Heart right ventricle (tissue), 16 donors: Measurements from ENCODE around the gene GAPDH. TPM values are rescaled to one million over a fixed set of nuclear protein-coding genes. Genes with fewer than 3 reads are reported as not detected.

Experiments used
- ATAC-seq, 8 donors: fragments of 200-7000 bp; cut with Tn5 transposase; one replicate each; pipeline ENCODE4 v1.9.1; 2020; ENCODE audit warnings: mild to moderate bottlenecking in 8 of 8, moderate library complexity in 8 of 8, moderate number of reproducible peaks in 1 of 8
- DNase-seq, 2 donors: peaks; one replicate each; pipeline ENCODE4 v3.0.0-alpha.2; 2020
- H3K27ac ChIP-seq, 10 donors: fragments of 200-600 bp; sonication (generic) in 2 of 10; one replicate each; pipeline versions ENCODE4 v1.5.0 to v1.8.0; 2020 to 2022; ENCODE audit warnings: mild to moderate bottlenecking in 3 of 10
- H3K27me3 ChIP-seq, 7 donors: fragments of 200-600 bp; one replicate each; pipeline ENCODE4 v1.8.0; 2021 to 2022; ENCODE audit warnings: mild to moderate bottlenecking in 2 of 7
- H3K36me3 ChIP-seq, 9 donors: fragments of 200-600 bp; sonication (generic) in 1 of 9; one replicate each; pipeline versions ENCODE4 v1.5.0 to v1.8.0; 2020 to 2022; ENCODE audit warnings: mild to moderate bottlenecking in 2 of 9
- H3K4me1 ChIP-seq, 9 donors: fragments of 200-600 bp; sonication (generic) in 1 of 9; one replicate each; pipeline versions ENCODE4 v1.5.0 to v1.8.0; 2020 to 2022; ENCODE audit warnings: mild to moderate bottlenecking in 4 of 9
- H3K4me3 ChIP-seq, 10 donors: fragments of 200-600 bp; sonication (generic) in 2 of 10; one replicate each; pipeline versions ENCODE4 v1.5.0 to v1.8.0; 2020 to 2022; ENCODE audit warnings: mild to moderate bottlenecking in 7 of 10, moderate library complexity in 2 of 10
- H3K9me3 ChIP-seq, 11 donors: fragments of 200-600 bp in 10 of 11; sonication (generic) in 2 of 11; one replicate each; pipeline versions ENCODE4 v1.5.0 to v1.8.0; 2013 to 2022; ENCODE audit warnings: mild to moderate bottlenecking in 2 of 11, control low read depth in 1 of 11, moderate library complexity in 1 of 11
- CTCF ChIP-seq, 9 donors: fragments of 200-600 bp; sonication (generic) in 2 of 9; IDR thresholded peaks; one replicate each; pipeline versions ENCODE4 v1.5.0 to v1.8.0; 2021 to 2022; ENCODE audit warnings: antibody characterized with exemption in 9 of 9, mild to moderate bottlenecking in 5 of 9, moderate library complexity in 1 of 9
- WGBS, 2 donors: extraction: QIAGEN DNeasy Blood & Tissue Kit; methylation state at CpG; one replicate each; pipeline ENCODE4 v1.1.7; 2013; ENCODE audit warnings: inconsistent platforms in 1 of 2; 5-methylcytosine and 5-hydroxymethylcytosine counted together
- intact Hi-C, 10 donors: fragments of 100-400 bp; cut with DNase I; formaldehyde crosslinking; loops; one replicate each; pipeline versions ENCODE4 v1.11.1 to v1.14.2; 2022
- polyA plus RNA-seq, 2 donors: library from polyadenylated mRNA; stranded (reverse); fragments of 200-250 nt; gene quantifications; one replicate each; pipeline ENCODE4 v1.2.3, GENCODE V29; 2013
- total RNA-seq, 10 donors: library from RNA; stranded (reverse); fragmentation: NEBNext Ultra II Directional in 3 of 10; extraction: Animal tissue kit (Norgen Biotek cat#: 25700) in 3 of 10; gene quantifications; one replicate each; pipeline versions ENCODE4 v1.2.1 to v1.2.4, GENCODE V29; 2021 to 2023
- donor health status: Arrhythmogenic right ventricular cardiomyopathy.
- donor health status: ischemic (EF 13 %, LVEDD 7.1; RV severe dilation, severe dysfunction).
- donor health status: healthy with polysubstance abuse.
- donor health status: DM: no; HTN: yes; CAD: no.
- donor health status: DM: no; HTN: no; CAD: no.
- donor health status: ischemic (EF 25% LVEDD 6.9; RV normal size, moderate dysfunction).
- donor health status: ischemic (EF 25% LVEDD 5.7; RV mildly dilated, moderate dysfunction).
- donor health status: healthy.
- donor health status: DM: yes; HTN: yes; CAD: no.
- donor health status: Ischemic cardiomyopathy.
- donor health status: ischemic (EF 35%, LVEDD 5.7; RV mildly dilated, moderate dysfunction).
- donor health status: nonischemic (EF 11% LVEDD 7.7; RV severe dilation, severe dysfunction).
- donor health status: DM: yes; HTN: yes; CAD: no.
- donor health status: PGD.
- donor health status: ischemic (EF 29% LVEDD 5.4; RV normal size, mild dysfunction).
- donor health status: nonischemic (EF 23%, LVEDD 6.1; RV moderate dilation, normal function).

GAPDH gene
- total and polyA plus RNA-seq, 12 donors, result 4,081 to 7,888 (median 4,852) TPM

GRCh38 chr12:6550294-6551062, 16.2 kb downstream of the GAPDH start:
- Histone ChIP-seq H3K27me3 (no peaks in the 10 kb centered on the region), H3K4me3 (peak overlapping the region in 6 of 10 donors; percentile 27 to 97 (median 88)), H3K36me3 (peaks cover 0 to 58% (median 8%) of the 10 kb centered on the region in 9 donors), H3K9me3 (no peaks in the 10 kb centered on the region), H3K27ac (peak overlapping the region; percentile 78 to 98 (median 92)), H3K4me1 (peaks cover 40 to 92% (median 78%) of the 10 kb centered on the region in 9 donors)
- 79 to 82% methylated on average over 24 of the region's 24 CpGs for WGBS, 2 donors
- TF ChIP-seq CTCF (IDR thresholded peaks at IDR 0.05), result no peak
- peak in 1 of 2 donors; percentile 41 for DNase-seq
- no peak for ATAC-seq
- intact Hi-C loops, result no loop called here

GRCh38 chr12:6551063-6551461, 16.7 kb downstream of the GAPDH start:
- peak overlapping the region; percentile 78 to 98 (median 92) for H3K27ac ChIP-seq
- H3K9me3 ChIP-seq, result no peaks in the 10 kb centered on the region
- H3K4me1 ChIP-seq, result peaks cover 40 to 88% (median 78%) of the 10 kb centered on the region in 9 donors
- H3K4me3 ChIP-seq, result peak overlapping the region in 8 of 10 donors; percentile 5 to 97 (median 57)
- ATAC-seq (peak; percentile 6 to 56 (median 38)), DNase-seq (peak; percentile 67 to 77)
- intact Hi-C loops, result no loop called here
- H3K36me3 ChIP-seq, result peaks cover 0 to 52% (median 8%) of the 10 kb centered on the region in 9 donors
- TF ChIP-seq CTCF (IDR thresholded peaks at IDR 0.05), result no peak
- H3K27me3 ChIP-seq, result no peaks in the 10 kb centered on the region
- WGBS, 2 donors, result 29 to 42% methylated on average over 18 of the region's 18 CpGs

GRCh38 chr12:6551496-6552139, 17.3 kb downstream of the GAPDH start:
- peak overlapping the region; percentile 78 to 98 (median 92) for H3K27ac ChIP-seq
- peak overlapping the region in 9 of 10 donors; percentile 5 to 97 (median 28) for H3K4me3 ChIP-seq
- intact Hi-C loops, result loop anchor here in 4 of 10 donors (2.0 kb wide), 2 partner anchors 13 to 17 kb away; partner anchors contain the start of gene GAPDH (in 2 of the 4)
- TF ChIP-seq CTCF (IDR thresholded peaks at IDR 0.05), result no peak
- WGBS, 2 donors, result 17 to 20% methylated on average over 11 of the region's 11 CpGs
- ATAC-seq, result peak in 5 of 8 donors; percentile 1 to 27 (median 4)
- no peaks in the 10 kb centered on the region for H3K27me3 ChIP-seq
- peaks cover 0 to 49% (median 8%) of the 10 kb centered on the region in 9 donors for H3K36me3 ChIP-seq
- H3K4me1 ChIP-seq, result peaks cover 40 to 91% (median 83%) of the 10 kb centered on the region in 9 donors
- H3K9me3 ChIP-seq, result no peaks in the 10 kb centered on the region
- DNase-seq, result no peak

GRCh38 chr12:6552140-6552551, 17.8 kb downstream of the GAPDH start:
- WGBS, 2 donors, result 6 to 16% methylated on average over 4 of the region's 4 CpGs
- Histone ChIP-seq H3K27me3 (no peaks in the 10 kb centered on the region), H3K9me3 (no peaks in the 10 kb centered on the region), H3K36me3 (peaks cover 0 to 49% (median 10%) of the 10 kb centered on the region in 9 donors), H3K4me1 (peaks cover 40 to 91% (median 84%) of the 10 kb centered on the region in 9 donors), H3K27ac (peak overlapping the region; percentile 78 to 98 (median 92)), H3K4me3 (peak overlapping the region in 9 of 10 donors; percentile 5 to 97 (median 28))
- intact Hi-C loops, result loop anchor here in 4 of 10 donors (2.0 kb wide), 2 partner anchors 13 to 17 kb away; partner anchors contain the start of gene GAPDH (in 2 of the 4)
- no peak for TF ChIP-seq CTCF (IDR thresholded peaks at IDR 0.05)
- ATAC-seq (peak; percentile 17 to 72 (median 60)), DNase-seq (peak; percentile 76 to 77)
